ENCODE data around the gene ANTXR1. TPM values are rescaled to one million over a fixed set of nuclear protein-coding genes. Genes with fewer than 3 reads are reported as not detected.

The ANTXR1 gene
- total RNA-seq, 1 experiment from 2014 or later = 0.27 TPM

- no peak for TF ChIP-seq CTCF (IDR thresholded peaks at IDR 0.05; ENCODE audit: insufficient read depth in 1 of 2, low read depth in 1 of 2, low read length in 1 of 2, severe bottlenecking in 1 of 2, unreplicated experiment in 1 of 2)
- Mint-ChIP-seq H3K4me1 (ENCODE audit: low read depth, unreplicated experiment) (no peaks in the 10 kb centered on the region), H3K36me3 (ENCODE audit: insufficient read depth, unreplicated experiment) (no peaks in the 10 kb centered on the region), H3K9me3 (ENCODE audit: unreplicated experiment) (no peaks in the 10 kb centered on the region), H3K27ac (ENCODE audit: unreplicated experiment) (no peak overlapping the region), H3K4me3 (ENCODE audit: unreplicated experiment) (no peak overlapping the region), H3K27me3 (ENCODE audit: insufficient read depth, unreplicated experiment) (peaks cover 5% of the 10 kb centered on the region)
- ChIA-PET CTCF (no interaction called here), POLR2A (no interaction called here)
- no peaks in the 10 kb centered on the region for H3K36me3 ChIP-seq (ENCODE audit: control insufficient read depth, insufficient read depth, low read length)
- BruUV-seq (replicated peaks) = no TSS peak
- H3K27me3 ChIP-seq (replicated peaks; ENCODE audit: control insufficient read depth, insufficient read depth, low read length) = no peaks in the 10 kb centered on the region
- no peak for DNase-seq
- no peak overlapping the region for H3K4me3 ChIP-seq (ENCODE audit: low read depth, low read length)
- no peaks in the 10 kb centered on the region for H3K4me1 ChIP-seq
- H3K9me3 ChIP-seq = no peaks in the 10 kb centered on the region
- intact Hi-C loops (cut with micrococcal nuclease; ENCODE audit: unreplicated experiment) = no loop called here
Observed at GRCh38 chr2:69097891-69098655, 85.1 kb downstream of the ANTXR1 start.

- POLR2A ChIA-PET = no interaction called here
- no peak for DNase-seq
- Histone ChIP-seq H3K4me1 (no peaks in the 10 kb centered on the region), H3K36me3 (ENCODE audit: control insufficient read depth, insufficient read depth, low read length) (no peaks in the 10 kb centered on the region), H3K9me3 (no peaks in the 10 kb centered on the region), H3K27me3 (replicated peaks; ENCODE audit: control insufficient read depth, insufficient read depth, low read length) (no peaks in the 10 kb centered on the region), H3K4me3 (ENCODE audit: low read depth, low read length) (no peak overlapping the region)
- Mint-ChIP-seq H3K4me3 (ENCODE audit: unreplicated experiment) (no peak overlapping the region), H3K27me3 (ENCODE audit: insufficient read depth, unreplicated experiment) (peaks cover 5% of the 10 kb centered on the region), H3K4me1 (ENCODE audit: low read depth, unreplicated experiment) (no peaks in the 10 kb centered on the region), H3K27ac (ENCODE audit: unreplicated experiment) (no peak overlapping the region), H3K36me3 (ENCODE audit: insufficient read depth, unreplicated experiment) (no peaks in the 10 kb centered on the region), H3K9me3 (ENCODE audit: unreplicated experiment) (no peaks in the 10 kb centered on the region)
- TF ChIP-seq CTCF (IDR thresholded peaks at IDR 0.05; ENCODE audit: insufficient read depth in 1 of 2, low read depth in 1 of 2, low read length in 1 of 2, severe bottlenecking in 1 of 2, unreplicated experiment in 1 of 2) = no peak
- intact Hi-C loops (cut with micrococcal nuclease; ENCODE audit: unreplicated experiment) = no loop called here
- no TSS peak for BruUV-seq (replicated peaks)
- CTCF ChIA-PET = no interaction called here
Observed at GRCh38 chr2:69099541-69099940, 86.6 kb downstream of the ANTXR1 start.

- CTCF ChIA-PET = no interaction called here
- no TSS peak for BruUV-seq (replicated peaks)
- Mint-ChIP-seq H3K4me1 (ENCODE audit: low read depth, unreplicated experiment) (no peaks in the 10 kb centered on the region), H3K27me3 (ENCODE audit: insufficient read depth, unreplicated experiment) (peaks cover 5% of the 10 kb centered on the region), H3K4me3 (ENCODE audit: unreplicated experiment) (no peak overlapping the region), H3K9me3 (ENCODE audit: unreplicated experiment) (no peaks in the 10 kb centered on the region), H3K27ac (ENCODE audit: unreplicated experiment) (no peak overlapping the region), H3K36me3 (ENCODE audit: insufficient read depth, unreplicated experiment) (no peaks in the 10 kb centered on the region)
- Histone ChIP-seq H3K9me3 (no peaks in the 10 kb centered on the region), H3K27me3 (replicated peaks; ENCODE audit: control insufficient read depth, insufficient read depth, low read length) (no peaks in the 10 kb centered on the region), H3K36me3 (ENCODE audit: control insufficient read depth, insufficient read depth, low read length) (no peaks in the 10 kb centered on the region), H3K4me1 (no peaks in the 10 kb centered on the region), H3K4me3 (ENCODE audit: low read depth, low read length) (no peak overlapping the region)
- POLR2A ChIA-PET = no interaction called here
- DNase-seq = no peak
- intact Hi-C loops (cut with micrococcal nuclease; ENCODE audit: unreplicated experiment) = no loop called here
- no peak for TF ChIP-seq CTCF (IDR thresholded peaks at IDR 0.05; ENCODE audit: insufficient read depth in 1 of 2, low read depth in 1 of 2, low read length in 1 of 2, severe bottlenecking in 1 of 2, unreplicated experiment in 1 of 2)
Observed at GRCh38 chr2:69100220-69100723, 87.3 kb downstream of the ANTXR1 start.

Measured in Caco-2 (cell line).